GM12892 (cell line): ENCODE data around the gene PBX1.

Source experiments
- POLR2A ChIP-seq: IDR thresholded peaks from 2 replicates; pipeline ENCODE4 v1.6.1; 2011; ENCODE audit warnings: low read depth, low read length, control low read depth
- POLR2AphosphoS5 ChIP-seq: IDR thresholded peaks from 2 replicates; pipeline ENCODE4 v1.6.1; 2011; ENCODE audit warnings: low read depth, low read length, control low read depth
- TAF1 ChIP-seq: IDR thresholded peaks from 2 replicates; pipeline ENCODE4 v1.6.1; 2011; ENCODE audit warnings: low read depth, mild to moderate bottlenecking, control low read depth, low read length, borderline replicate concordance

DNA sequence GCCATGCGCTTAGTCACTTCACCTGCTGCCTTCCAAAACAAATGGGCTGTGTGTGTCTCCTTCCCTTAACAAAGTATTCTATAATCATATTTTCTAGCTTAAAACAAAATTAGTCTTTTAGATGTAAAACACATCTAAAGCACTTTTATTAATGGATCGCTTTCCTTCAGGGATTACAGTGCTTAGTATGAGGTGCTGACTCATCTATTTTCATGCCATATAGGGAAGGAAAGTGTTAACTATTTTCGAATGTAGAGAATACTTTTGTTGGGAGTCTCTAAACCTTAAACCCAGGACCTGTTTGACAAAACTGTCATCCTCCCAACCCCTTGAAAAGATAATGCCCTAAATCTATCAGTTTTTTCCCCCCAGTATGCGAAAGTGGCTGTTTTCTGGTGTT is 90.2 kb downstream of the PBX1 start:
- TF ChIP-seq POLR2AphosphoS5 (no peak), TAF1 (no peak), POLR2A (no peak)
